RKO (cell line): ENCODE data around the gene DENND10.
A peak's percentile ranks its signal among the peaks of the same experiment; 100 is the strongest.
"Not testable (repeated sequence)": the region's sequence is repeated elsewhere in the genome, so short reads cannot be mapped to it uniquely, and the experiment has no call there.

Source experiments
- DNase-seq: peaks from one replicate; pipeline ENCODE4 v3.0.0-alpha.2; 2016; ENCODE audit warnings: low spot score

The DENND10 gene

GRCh38 chr10:119103903-119104653 is at the start of gene DENND10:
TSS of gene DENND10 (plus strand) at chr10:119104113. CDS start at chr10:119104143, 30 bp downstream.
- peak; percentile 75 for DNase-seq

- no peak for DNase-seq
Observed at GRCh38 chr10:119055472-119055871, 48.4 kb upstream of the DENND10 start.

- DNase-seq: no peak
Observed at GRCh38 chr10:119058010-119058409, 45.9 kb upstream of the DENND10 start.

GRCh38 chr10:119059557-119059956 is 44.4 kb upstream of the DENND10 start:
- no peak for DNase-seq

GRCh38 chr10:119060107-119060506 is 43.8 kb upstream of the DENND10 start:
- DNase-seq: no peak

GRCh38 chr10:119061352-119061751 is 42.6 kb upstream of the DENND10 start:
- no peak for DNase-seq

GRCh38 chr10:119061926-119062325 is 42.0 kb upstream of the DENND10 start:
- DNase-seq: no peak

- DNase-seq: no peak
Observed at GRCh38 chr10:119070395-119071165, 33.3 kb upstream of the DENND10 start.

- no peak for DNase-seq
Observed at GRCh38 chr10:119073584-119073983, 30.3 kb upstream of the DENND10 start.

- peak; percentile 60 for DNase-seq
Observed at GRCh38 chr10:119078422-119079179, 25.3 kb upstream of the DENND10 start.

- DNase-seq: peak; percentile 74
Observed at GRCh38 chr10:119079599-119080520, 24.1 kb upstream of the DENND10 start.

GRCh38 chr10:119080521-119081259 is 23.2 kb upstream of the DENND10 start, which contains the start of gene EIF3A:
TSS of gene EIF3A (minus strand) at chr10:119080817. CDS start at chr10:119080676, 141 bp downstream.
- peak; percentile 93 for DNase-seq

GRCh38 chr10:119084896-119085295 is 19.0 kb upstream of the DENND10 start:
- no peak for DNase-seq

GRCh38 chr10:119087271-119087882 is 16.5 kb upstream of the DENND10 start:
- no peak for DNase-seq

GRCh38 chr10:119090026-119090795 is 13.7 kb upstream of the DENND10 start:
- no peak for DNase-seq

GRCh38 chr10:119090968-119091367 is 12.9 kb upstream of the DENND10 start:
- no peak for DNase-seq

GRCh38 chr10:119095640-119096039 is 8.3 kb upstream of the DENND10 start:
- no peak for DNase-seq

GRCh38 chr10:119096641-119097415 is 7.1 kb upstream of the DENND10 start:
- DNase-seq: not testable (repeated sequence)

GRCh38 chr10:119098576-119098975 is 5.3 kb upstream of the DENND10 start:
- no peak for DNase-seq
